ENCODE measurements around the gene CIBAR2. TPM values are rescaled to one million over a fixed set of nuclear protein-coding genes. Genes with fewer than 3 reads are reported as not detected.
A peak's percentile ranks its signal among the peaks of the same experiment; 100 is the strongest.
"Not testable (repeated sequence)": the region's sequence is repeated elsewhere in the genome, so short reads cannot be mapped to it uniquely, and the experiment has no call there.

Gene CIBAR2
- total RNA-seq, 1 experiment from 2014 or later: not detected

DNA sequence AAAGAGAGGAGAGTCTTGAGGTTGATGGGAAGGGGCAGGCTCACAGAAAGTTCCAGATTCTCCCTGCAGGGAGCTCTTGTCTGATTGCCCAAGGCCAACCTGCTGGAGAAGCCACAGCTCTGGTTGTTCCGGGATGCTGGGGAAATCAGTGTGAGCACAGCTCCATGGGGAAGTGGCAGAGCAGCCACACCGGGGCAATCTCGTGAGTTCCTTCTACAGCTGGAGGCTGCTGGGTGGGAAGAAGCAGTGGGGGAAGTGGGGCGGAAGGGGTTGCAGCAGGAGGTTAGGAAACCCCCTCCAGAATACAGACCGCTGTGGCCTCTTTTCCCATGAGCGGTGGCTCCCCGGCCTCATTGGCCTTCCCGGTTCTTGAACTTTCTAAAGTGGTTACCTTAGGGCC lies 50.7 kb downstream of the CIBAR2 start:
- peaks cover 21% of the 10 kb centered on the region for H3K4me1 ChIP-seq (ENCODE audit: low read length)
- no peaks in the 10 kb centered on the region for H3K9me2 ChIP-seq (replicated peaks; ENCODE audit: insufficient read depth, low read length)
- no peaks in the 10 kb centered on the region for H4K20me1 ChIP-seq (ENCODE audit: insufficient read depth, low read depth, low read length)
- no peaks in the 10 kb centered on the region for H3K36me3 ChIP-seq (ENCODE audit: insufficient read depth, low read length)
- H2AFZ ChIP-seq (ENCODE audit: low read length): no peak overlapping the region
- H3K9me3 ChIP-seq (ENCODE audit: low read length): no peaks in the 10 kb centered on the region
- H3K27ac ChIP-seq (ENCODE audit: low read length): no peak overlapping the region
- no peak overlapping the region for H3K4me2 ChIP-seq (ENCODE audit: low read depth, low read length, poor library complexity, severe bottlenecking)
- DNase-seq: no peak
- H3K27me3 ChIP-seq (ENCODE audit: low read length): no peaks in the 10 kb centered on the region
- no peak overlapping the region for H3K9ac ChIP-seq (ENCODE audit: low read length)
- no peak overlapping the region for H3K4me3 ChIP-seq (ENCODE audit: low read length)
- no peaks in the 10 kb centered on the region for H3K79me2 ChIP-seq (ENCODE audit: low read length)

DNA sequence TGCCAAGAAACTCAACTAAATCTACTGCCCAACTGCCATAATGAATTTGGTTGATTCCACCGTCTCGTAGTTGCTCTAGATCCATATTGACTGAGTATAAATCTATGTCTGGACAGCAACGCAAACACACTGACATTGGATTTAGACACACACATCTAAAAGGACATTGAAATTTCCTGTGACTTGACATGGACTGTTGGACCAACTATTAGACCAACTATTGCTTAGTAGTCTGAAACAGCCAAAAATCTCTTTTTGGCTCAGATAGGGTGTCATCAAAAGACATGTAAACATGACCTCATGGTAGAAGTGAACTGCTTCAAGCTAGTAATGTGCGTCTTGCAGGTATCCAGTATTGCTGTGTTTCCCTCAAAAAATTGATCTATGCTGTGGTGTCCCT lies 53.4 kb downstream of the CIBAR2 start:
- Histone ChIP-seq H3K4me3 (ENCODE audit: low read length) (no peak overlapping the region), H3K27me3 (ENCODE audit: low read length) (no peaks in the 10 kb centered on the region), H3K4me2 (ENCODE audit: low read depth, low read length, poor library complexity, severe bottlenecking) (no peak overlapping the region), H3K9me3 (ENCODE audit: low read length) (no peaks in the 10 kb centered on the region), H3K79me2 (ENCODE audit: low read length) (no peaks in the 10 kb centered on the region), H2AFZ (ENCODE audit: low read length) (no peak overlapping the region), H3K4me1 (ENCODE audit: low read length) (peaks cover 33% of the 10 kb centered on the region), H3K9ac (ENCODE audit: low read length) (no peak overlapping the region), H3K36me3 (ENCODE audit: insufficient read depth, low read length) (no peaks in the 10 kb centered on the region), H3K27ac (ENCODE audit: low read length) (no peak overlapping the region), H4K20me1 (ENCODE audit: insufficient read depth, low read depth, low read length) (peaks cover 6% of the 10 kb centered on the region; the same call in 1 of the 2 replicates), H3K9me2 (replicated peaks; ENCODE audit: insufficient read depth, low read length) (no peaks in the 10 kb centered on the region)
- DNase-seq: no peak

DNA sequence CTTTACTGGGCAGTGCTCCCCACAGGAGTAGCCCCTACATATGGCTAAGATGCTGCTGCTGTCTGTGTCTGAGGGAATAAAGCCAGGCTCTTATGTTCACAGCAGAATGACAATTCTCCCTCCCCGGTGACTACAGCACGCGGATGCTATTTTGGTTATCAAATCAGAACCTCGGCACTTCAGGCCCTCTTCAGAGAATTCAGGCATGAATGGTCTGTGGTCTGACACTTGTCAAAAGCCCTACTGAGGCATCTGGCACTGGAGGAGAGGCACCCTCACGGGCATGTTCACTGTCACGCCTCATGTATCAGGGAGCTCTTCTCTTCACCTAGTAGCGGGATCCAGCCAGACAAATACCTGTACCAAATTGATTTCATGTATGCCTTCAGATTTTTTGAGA lies 54.3 kb downstream of the CIBAR2 start:
- peak; percentile 82 for DNase-seq
- Histone ChIP-seq H3K4me1 (ENCODE audit: low read length) (peaks cover 33% of the 10 kb centered on the region), H3K4me2 (ENCODE audit: low read depth, low read length, poor library complexity, severe bottlenecking) (peak overlapping the region; percentile 30), H3K9me2 (replicated peaks; ENCODE audit: insufficient read depth, low read length) (no peaks in the 10 kb centered on the region), H3K79me2 (ENCODE audit: low read length) (no peaks in the 10 kb centered on the region), H3K36me3 (ENCODE audit: insufficient read depth, low read length) (no peaks in the 10 kb centered on the region), H3K27ac (ENCODE audit: low read length) (no peak overlapping the region), H3K9me3 (ENCODE audit: low read length) (no peaks in the 10 kb centered on the region), H3K27me3 (ENCODE audit: low read length) (no peaks in the 10 kb centered on the region), H3K4me3 (ENCODE audit: low read length) (no peak overlapping the region), H4K20me1 (ENCODE audit: insufficient read depth, low read depth, low read length) (peaks cover 6% of the 10 kb centered on the region; the same call in 1 of the 2 replicates), H3K9ac (ENCODE audit: low read length) (no peak overlapping the region), H2AFZ (ENCODE audit: low read length) (no peak overlapping the region)

DNA sequence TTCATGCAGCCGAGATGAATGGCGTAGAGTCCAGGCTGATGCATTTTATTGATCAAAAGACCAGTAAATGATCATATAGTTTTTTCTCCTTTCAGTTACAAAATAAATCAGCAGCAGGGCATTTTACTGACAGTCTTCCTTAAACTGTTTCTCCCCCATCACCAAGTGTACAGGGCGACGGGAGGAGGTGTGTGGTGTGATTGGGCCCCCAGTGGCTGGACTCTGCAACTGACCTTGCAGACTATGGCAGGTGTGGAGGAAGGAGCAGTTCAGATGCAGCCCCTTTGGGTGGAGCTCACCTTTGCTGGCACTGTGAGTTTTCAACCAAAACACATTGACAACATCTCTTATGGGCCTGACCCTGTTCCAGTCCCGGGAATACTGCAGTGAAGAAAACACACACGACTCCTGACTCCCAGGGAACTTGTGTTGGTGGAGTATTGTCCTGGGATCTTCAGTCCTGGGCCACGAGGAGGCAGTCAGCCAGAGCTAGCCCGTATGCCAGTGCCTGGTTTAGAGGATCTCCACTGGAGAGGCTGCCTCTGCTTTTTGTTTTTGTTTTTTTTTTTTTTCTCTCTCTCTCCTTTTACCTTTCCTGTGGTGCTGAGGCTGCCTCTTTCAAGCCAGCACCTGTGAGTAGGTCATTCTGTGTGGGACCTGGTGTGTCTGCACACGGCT lies 54.9 kb downstream of the CIBAR2 start:
- H3K9me3 ChIP-seq (ENCODE audit: low read length): no peaks in the 10 kb centered on the region
- no peaks in the 10 kb centered on the region for H3K36me3 ChIP-seq (ENCODE audit: insufficient read depth, low read length)
- H2AFZ ChIP-seq (ENCODE audit: low read length): no peak overlapping the region
- no peaks in the 10 kb centered on the region for H3K9me2 ChIP-seq (replicated peaks; ENCODE audit: insufficient read depth, low read length)
- no peak overlapping the region for H3K9ac ChIP-seq (ENCODE audit: low read length)
- no peak overlapping the region for H3K27ac ChIP-seq (ENCODE audit: low read length)
- peak; percentile 46 for DNase-seq
- no peaks in the 10 kb centered on the region for H3K79me2 ChIP-seq (ENCODE audit: low read length)
- no peaks in the 10 kb centered on the region for H3K27me3 ChIP-seq (ENCODE audit: low read length)
- peaks cover 33% of the 10 kb centered on the region for H3K4me1 ChIP-seq (ENCODE audit: low read length)
- H3K4me3 ChIP-seq (ENCODE audit: low read length): no peak overlapping the region
- H3K4me2 ChIP-seq (ENCODE audit: low read depth, low read length, poor library complexity, severe bottlenecking): peak overlapping the region; percentile 30
- peaks cover 6% of the 10 kb centered on the region; the same call in 1 of the 2 replicates for H4K20me1 ChIP-seq (ENCODE audit: insufficient read depth, low read depth, low read length)

DNA sequence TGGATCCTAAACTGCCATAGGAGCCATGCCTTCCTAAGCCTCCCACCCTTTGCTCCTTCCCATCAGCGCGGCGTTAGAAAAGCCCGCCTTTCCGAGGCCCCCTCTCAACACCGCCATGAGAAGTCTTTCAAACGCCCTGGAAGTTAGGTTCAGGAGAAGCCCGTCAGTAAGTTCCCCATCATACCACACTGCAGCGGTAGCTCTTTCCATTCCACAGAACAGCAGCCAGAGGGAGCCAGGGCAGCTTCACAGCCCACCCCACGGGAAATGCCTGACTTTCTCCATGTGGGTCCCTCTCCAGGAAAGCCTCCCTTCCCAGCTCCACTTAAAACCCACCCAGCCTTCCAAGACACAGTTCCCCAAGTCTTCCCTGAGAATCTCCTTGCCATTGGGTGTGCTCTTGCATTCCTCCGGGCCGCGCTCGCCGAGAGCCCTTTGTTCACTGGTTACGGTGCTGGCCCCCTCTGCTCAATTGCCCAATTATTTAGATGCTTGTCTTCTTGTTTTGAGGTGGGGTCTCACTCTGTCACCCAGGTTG lies 56.0 kb downstream of the CIBAR2 start:
- no peaks in the 10 kb centered on the region for H3K79me2 ChIP-seq (ENCODE audit: low read length)
- no peaks in the 10 kb centered on the region for H3K9me3 ChIP-seq (ENCODE audit: low read length)
- no peak overlapping the region for H2AFZ ChIP-seq (ENCODE audit: low read length)
- peaks cover 33% of the 10 kb centered on the region for H3K4me1 ChIP-seq (ENCODE audit: low read length)
- no peak overlapping the region for H3K27ac ChIP-seq (ENCODE audit: low read length)
- no peaks in the 10 kb centered on the region for H3K27me3 ChIP-seq (ENCODE audit: low read length)
- H3K4me3 ChIP-seq (ENCODE audit: low read length): no peak overlapping the region
- H3K4me2 ChIP-seq (ENCODE audit: low read depth, low read length, poor library complexity, severe bottlenecking): no peak overlapping the region
- H3K36me3 ChIP-seq (ENCODE audit: insufficient read depth, low read length): no peaks in the 10 kb centered on the region
- no peak for DNase-seq
- H3K9me2 ChIP-seq (replicated peaks; ENCODE audit: insufficient read depth, low read length): no peaks in the 10 kb centered on the region
- peaks cover 6% of the 10 kb centered on the region; the same call in 1 of the 2 replicates for H4K20me1 ChIP-seq (ENCODE audit: insufficient read depth, low read depth, low read length)
- no peak overlapping the region for H3K9ac ChIP-seq (ENCODE audit: low read length)

DNA sequence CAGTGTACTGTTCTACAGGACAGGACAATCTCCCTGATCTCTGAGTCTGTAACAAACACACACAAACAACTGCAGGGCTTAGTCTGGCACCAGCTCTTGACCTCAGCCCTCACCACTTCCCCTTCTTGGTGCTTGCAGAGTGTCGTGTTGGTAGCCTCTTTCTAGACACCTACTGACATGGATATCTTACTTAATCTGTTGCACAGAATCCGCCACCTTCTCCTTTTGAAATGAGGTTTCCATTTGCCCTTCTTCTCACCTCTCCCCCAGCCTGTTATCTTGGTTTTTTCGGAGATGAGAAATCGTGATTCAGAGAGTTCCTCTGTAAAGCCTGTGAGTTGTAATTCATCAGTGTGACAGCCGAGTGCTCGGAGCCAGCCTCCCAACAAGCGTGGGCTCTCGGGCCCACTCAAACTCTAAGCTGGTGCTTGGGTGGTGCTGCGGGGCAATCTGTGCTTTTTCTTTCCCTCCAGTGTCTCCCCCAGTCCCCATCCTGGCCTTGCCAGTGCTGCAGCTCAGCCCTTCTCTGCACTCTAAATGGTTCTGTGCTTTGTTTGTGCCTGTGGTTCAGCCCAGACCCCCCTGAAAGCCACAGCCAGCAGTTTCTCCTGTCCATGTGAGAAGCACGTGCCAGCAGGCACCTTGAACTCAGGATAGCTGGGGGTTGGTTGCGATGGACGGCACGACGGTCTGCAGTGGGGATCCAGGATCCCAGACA lies 56.6 kb downstream of the CIBAR2 start:
- Histone ChIP-seq H3K4me1 (ENCODE audit: low read length) (peaks cover 33% of the 10 kb centered on the region), H3K79me2 (ENCODE audit: low read length) (no peaks in the 10 kb centered on the region), H3K4me2 (ENCODE audit: low read depth, low read length, poor library complexity, severe bottlenecking) (peak overlapping the region; percentile 13), H3K9ac (ENCODE audit: low read length) (no peak overlapping the region), H4K20me1 (ENCODE audit: insufficient read depth, low read depth, low read length) (peaks cover 6% of the 10 kb centered on the region; the same call in 1 of the 2 replicates), H3K9me2 (replicated peaks; ENCODE audit: insufficient read depth, low read length) (no peaks in the 10 kb centered on the region), H3K36me3 (ENCODE audit: insufficient read depth, low read length) (no peaks in the 10 kb centered on the region), H3K4me3 (ENCODE audit: low read length) (no peak overlapping the region), H3K27ac (ENCODE audit: low read length) (no peak overlapping the region), H3K9me3 (ENCODE audit: low read length) (no peaks in the 10 kb centered on the region), H2AFZ (ENCODE audit: low read length) (no peak overlapping the region), H3K27me3 (ENCODE audit: low read length) (no peaks in the 10 kb centered on the region)
- peak; percentile 68 for DNase-seq

DNA sequence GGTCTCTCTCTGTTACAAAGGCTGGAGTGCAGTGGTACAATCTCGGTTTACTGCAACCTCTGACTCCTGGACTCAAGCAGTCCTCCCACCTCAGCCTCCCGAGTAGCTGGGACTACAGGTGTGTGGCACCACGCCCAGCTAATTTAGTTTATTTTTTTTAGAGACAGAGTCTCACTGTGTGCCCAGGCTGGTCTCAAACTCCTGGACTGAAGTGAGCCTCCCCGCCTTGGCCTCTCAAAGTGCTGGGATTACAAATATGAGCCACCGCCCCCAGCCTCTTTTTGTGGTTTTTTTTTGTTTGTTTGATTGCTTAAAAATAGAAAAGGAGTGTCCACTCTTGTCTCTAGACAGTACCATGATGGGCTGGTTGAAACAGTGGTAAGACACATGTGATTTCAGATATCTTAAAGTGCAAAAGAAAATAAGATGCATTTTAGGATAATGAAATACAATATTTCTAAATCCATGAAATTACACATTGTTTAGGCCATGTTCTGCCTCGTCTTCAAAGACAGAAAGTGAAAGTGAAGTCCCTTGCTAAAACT lies 57.3 kb downstream of the CIBAR2 start:
- H3K4me3 ChIP-seq (ENCODE audit: low read length): no peak overlapping the region
- H3K9me2 ChIP-seq (replicated peaks; ENCODE audit: insufficient read depth, low read length): no peaks in the 10 kb centered on the region
- H3K36me3 ChIP-seq (ENCODE audit: insufficient read depth, low read length): no peaks in the 10 kb centered on the region
- H3K27ac ChIP-seq (ENCODE audit: low read length): no peak overlapping the region
- H3K9ac ChIP-seq (ENCODE audit: low read length): no peak overlapping the region
- peaks cover 33% of the 10 kb centered on the region for H3K4me1 ChIP-seq (ENCODE audit: low read length)
- H3K27me3 ChIP-seq (ENCODE audit: low read length): no peaks in the 10 kb centered on the region
- H3K79me2 ChIP-seq (ENCODE audit: low read length): no peaks in the 10 kb centered on the region
- no peaks in the 10 kb centered on the region for H3K9me3 ChIP-seq (ENCODE audit: low read length)
- no peak for DNase-seq
- peaks cover 6% of the 10 kb centered on the region; the same call in 1 of the 2 replicates for H4K20me1 ChIP-seq (ENCODE audit: insufficient read depth, low read depth, low read length)
- H3K4me2 ChIP-seq (ENCODE audit: low read depth, low read length, poor library complexity, severe bottlenecking): peak overlapping the region; percentile 13
- no peak overlapping the region for H2AFZ ChIP-seq (ENCODE audit: low read length)

DNA sequence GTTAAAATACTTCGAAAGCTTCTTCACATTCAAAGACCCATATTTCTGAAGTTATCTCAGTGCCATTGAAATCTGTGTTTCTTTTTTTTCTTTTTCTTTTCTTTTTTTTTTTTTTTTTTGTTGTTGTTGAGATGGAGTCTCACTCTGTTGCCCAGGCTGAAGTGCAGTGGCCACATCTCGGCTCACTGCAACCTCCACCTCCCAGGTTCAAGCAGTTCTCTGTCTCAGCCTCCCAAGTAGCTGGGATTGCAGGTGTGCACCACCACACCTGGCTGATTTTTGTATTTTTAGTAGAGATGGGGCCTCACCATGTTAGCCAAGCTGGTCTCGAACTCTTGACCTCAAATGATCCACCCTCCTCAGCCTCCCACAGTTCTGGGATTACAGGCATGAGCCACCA lies 58.0 kb downstream of the CIBAR2 start:
- not testable (repeated sequence) for H3K9me2 ChIP-seq (replicated peaks; ENCODE audit: insufficient read depth, low read length); DNase-seq; H3K27ac ChIP-seq (ENCODE audit: low read length); H3K9me3 ChIP-seq (ENCODE audit: low read length); H3K4me2 ChIP-seq (ENCODE audit: low read depth, low read length, poor library complexity, severe bottlenecking); H3K9ac ChIP-seq (ENCODE audit: low read length); H3K4me3 ChIP-seq (ENCODE audit: low read length); H4K20me1 ChIP-seq (ENCODE audit: insufficient read depth, low read depth, low read length); H3K79me2 ChIP-seq (ENCODE audit: low read length); H3K36me3 ChIP-seq (ENCODE audit: insufficient read depth, low read length); H3K27me3 ChIP-seq (ENCODE audit: low read length); H2AFZ ChIP-seq (ENCODE audit: low read length)
- peaks cover 33% of the 10 kb centered on the region for H3K4me1 ChIP-seq (ENCODE audit: low read length)
